ENCODE results near the gene TRPV6.

GRCh38 chr7:142933624-142934023 lies 48.1 kb upstream of the TRPV6 start, which contains the start of gene TRPV5:
- TF ChIP-seq, protein P1, sequence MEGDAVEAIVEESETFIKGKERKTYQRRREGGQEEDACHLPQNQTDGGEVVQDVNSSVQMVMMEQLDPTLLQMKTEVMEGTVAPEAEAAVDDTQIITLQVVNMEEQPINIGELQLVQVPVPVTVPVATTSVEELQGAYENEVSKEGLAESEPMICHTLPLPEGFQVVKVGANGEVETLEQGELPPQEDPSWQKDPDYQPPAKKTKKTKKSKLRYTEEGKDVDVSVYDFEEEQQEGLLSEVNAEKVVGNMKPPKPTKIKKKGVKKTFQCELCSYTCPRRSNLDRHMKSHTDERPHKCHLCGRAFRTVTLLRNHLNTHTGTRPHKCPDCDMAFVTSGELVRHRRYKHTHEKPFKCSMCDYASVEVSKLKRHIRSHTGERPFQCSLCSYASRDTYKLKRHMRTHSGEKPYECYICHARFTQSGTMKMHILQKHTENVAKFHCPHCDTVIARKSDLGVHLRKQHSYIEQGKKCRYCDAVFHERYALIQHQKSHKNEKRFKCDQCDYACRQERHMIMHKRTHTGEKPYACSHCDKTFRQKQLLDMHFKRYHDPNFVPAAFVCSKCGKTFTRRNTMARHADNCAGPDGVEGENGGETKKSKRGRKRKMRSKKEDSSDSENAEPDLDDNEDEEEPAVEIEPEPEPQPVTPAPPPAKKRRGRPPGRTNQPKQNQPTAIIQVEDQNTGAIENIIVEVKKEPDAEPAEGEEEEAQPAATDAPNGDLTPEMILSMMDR (IDR thresholded peaks at IDR 0.05) = no peak
- TF ChIP-seq EZH2phosphoT487 (IDR thresholded peaks at IDR 0.05) = no peak
- no peak for TF ChIP-seq EZH2 (IDR thresholded peaks at IDR 0.05)
